NT2/D1 (cell line): ENCODE results near the gene BTLA.
"Not testable (repeated sequence)": the region's sequence is repeated elsewhere in the genome, so short reads cannot be mapped to it uniquely, and the experiment has no call there.

ENCODE experiments used
- DNase-seq: peaks from one replicate; pipeline ENCODE4 v3.0.0-alpha.2; 2011; ENCODE audit warnings: low read depth, low spot score
- H3K27me3 ChIP-seq: 2 replicates; pipeline ENCODE4 v1.6.0; 2011; ENCODE audit warnings: mild to moderate bottlenecking; ENCODE audit not compliant: insufficient read length, insufficient read depth
- H3K36me3 ChIP-seq: 2 replicates; pipeline ENCODE4 v1.6.1; 2011; ENCODE audit warnings: mild to moderate bottlenecking, low read length, mixed read lengths; ENCODE audit not compliant: insufficient read depth, insufficient read length
- H3K4me1 ChIP-seq: 2 replicates; pipeline ENCODE4 v1.5.1; 2011; ENCODE audit not compliant: insufficient read depth, insufficient read length
- H3K4me3 ChIP-seq: 2 replicates; pipeline ENCODE4 v1.5.1; 2011; ENCODE audit warnings: low read depth; ENCODE audit not compliant: insufficient read length
- H3K9ac ChIP-seq: 2 replicates; pipeline ENCODE4 v1.6.0; 2011; ENCODE audit warnings: low read depth; ENCODE audit not compliant: insufficient read length
- H3K9me3 ChIP-seq: 2 replicates; pipeline ENCODE4 v1.5.1; 2011; ENCODE audit warnings: mild to moderate bottlenecking, low read length; ENCODE audit not compliant: insufficient read depth
- SUZ12 ChIP-seq: IDR thresholded peaks from 2 replicates; pipeline ENCODE4 v1.6.1; 2011; ENCODE audit not compliant: insufficient read length, insufficient read depth; ENCODE audit errors: extremely low read depth
- YY1 ChIP-seq: IDR thresholded peaks from 2 replicates; pipeline ENCODE4 v1.6.1; 2011; ENCODE audit not compliant: insufficient read length, insufficient read depth
- ZNF274 ChIP-seq: IDR thresholded peaks from 2 replicates; pipeline ENCODE4 v1.6.1; 2011; ENCODE audit warnings: mild to moderate bottlenecking, low read depth, low read length

BTLA gene

GRCh38 chr3:112519424-112520001 is 20.2 kb upstream of the BTLA start:
- peak; percentile 38 for DNase-seq

GRCh38 chr3:112518970-112519369 is 19.7 kb upstream of the BTLA start:
- not testable (repeated sequence) for H3K4me1 ChIP-seq, H3K36me3 ChIP-seq, H3K4me3 ChIP-seq, H3K9ac ChIP-seq, H3K27me3 ChIP-seq, DNase-seq
- peaks cover 23% of the 10 kb centered on the region for H3K9me3 ChIP-seq

More at GRCh38 chr3:112519424-112520001, 20.2 kb upstream of the BTLA start:
- peaks cover 18% of the 10 kb centered on the region for H3K9me3 ChIP-seq
- no peak overlapping the region for H3K4me3 ChIP-seq
- TF ChIP-seq ZNF274 = no peak
- no peak for TF ChIP-seq YY1
- TF ChIP-seq SUZ12 = no peak
- H3K36me3 ChIP-seq = no peaks in the 10 kb centered on the region
- H3K9ac ChIP-seq = no peak overlapping the region
- no peaks in the 10 kb centered on the region for H3K27me3 ChIP-seq
- H3K4me1 ChIP-seq = no peaks in the 10 kb centered on the region

GRCh38 chr3:112514527-112515128 is 15.4 kb upstream of the BTLA start:
- peaks cover 66% of the 10 kb centered on the region for H3K9me3 ChIP-seq
- no peak overlapping the region for H3K9ac ChIP-seq
- TF ChIP-seq SUZ12 (no peak), ZNF274 (no peak), YY1 (no peak)
- DNase-seq = no peak
- no peaks in the 10 kb centered on the region for H3K27me3 ChIP-seq
- no peaks in the 10 kb centered on the region for H3K36me3 ChIP-seq
- H3K4me1 ChIP-seq = no peaks in the 10 kb centered on the region
- H3K4me3 ChIP-seq = no peak overlapping the region

GRCh38 chr3:112512320-112512719 is 13.0 kb upstream of the BTLA start:
- DNase-seq = peak; percentile 5
- H3K4me1 ChIP-seq = no peaks in the 10 kb centered on the region
- no peaks in the 10 kb centered on the region for H3K27me3 ChIP-seq
- no peak overlapping the region for H3K9ac ChIP-seq
- no peaks in the 10 kb centered on the region for H3K36me3 ChIP-seq
- H3K9me3 ChIP-seq = peaks cover 65% of the 10 kb centered on the region
- H3K4me3 ChIP-seq = no peak overlapping the region
- TF ChIP-seq YY1 (no peak), SUZ12 (no peak), ZNF274 (no peak)

GRCh38 chr3:112508860-112509259 is 9.6 kb upstream of the BTLA start:
- Histone ChIP-seq H3K9me3 (peaks cover 54% of the 10 kb centered on the region), H3K9ac (no peak overlapping the region), H3K4me1 (no peaks in the 10 kb centered on the region), H3K36me3 (no peaks in the 10 kb centered on the region), H3K4me3 (no peak overlapping the region), H3K27me3 (no peaks in the 10 kb centered on the region)
- no peak for DNase-seq
- TF ChIP-seq YY1 (no peak), ZNF274 (no peak), SUZ12 (no peak)

- Histone ChIP-seq H3K9me3 (peaks cover 52% of the 10 kb centered on the region), H3K4me1 (no peaks in the 10 kb centered on the region), H3K36me3 (no peaks in the 10 kb centered on the region), H3K27me3 (no peaks in the 10 kb centered on the region), H3K4me3 (no peak overlapping the region), H3K9ac (no peak overlapping the region)
- no peak for DNase-seq
- no peak for TF ChIP-seq SUZ12
- TF ChIP-seq YY1 = no peak
- TF ChIP-seq ZNF274 = no peak
These were observed 9.0 kb upstream of the BTLA start for GRCh38 chr3:112508261-112508660.

GRCh38 chr3:112505907-112506306 is 6.6 kb upstream of the BTLA start:
- Histone ChIP-seq H3K4me1 (no peaks in the 10 kb centered on the region), H3K27me3 (no peaks in the 10 kb centered on the region), H3K9ac (no peak overlapping the region), H3K4me3 (no peak overlapping the region), H3K36me3 (no peaks in the 10 kb centered on the region), H3K9me3 (peaks cover 30% of the 10 kb centered on the region)
- no peak for DNase-seq
- TF ChIP-seq YY1 = no peak
- TF ChIP-seq ZNF274 = no peak
- no peak for TF ChIP-seq SUZ12
